Measurements from ENCODE around the gene EFNA5. TPM values are rescaled to one million over a fixed set of nuclear protein-coding genes. Genes with fewer than 3 reads are reported as not detected.
A peak's percentile ranks its signal among the peaks of the same experiment; 100 is the strongest.

The EFNA5 gene
- total RNA-seq, 2 donors from 2014 or later, result 6.0 to 13.5 TPM

- Histone ChIP-seq H3K36me3 (no peaks in the 10 kb centered on the region), H3K27ac (peak overlapping the region; percentile 69), H3K27me3 (replicated peaks; ENCODE audit: insufficient read depth) (no peaks in the 10 kb centered on the region), H3K4me3 (no peak overlapping the region), H3K4me1 (ENCODE audit: control insufficient read depth in 1 of 2, low read depth in 2 of 2) (peaks cover 31 to 43% of the 10 kb centered on the region in 2 donors), H3K9me3 (no peaks in the 10 kb centered on the region)
- DNase-seq (ENCODE audit: low spot score) (no peak), ATAC-seq (ENCODE audit: insufficient number of reproducible peaks, low FRiP score, low read depth) (no peak)
- TF ChIP-seq CTCF (IDR thresholded peaks at IDR 0.05), result no peak
Observed at GRCh38 chr5:107470295-107470582, 200.5 kb downstream of the EFNA5 start.

- H3K4me3 ChIP-seq, result no peak overlapping the region
- no peaks in the 10 kb centered on the region for H3K36me3 ChIP-seq
- ATAC-seq (ENCODE audit: insufficient number of reproducible peaks, low FRiP score, low read depth) (peak; percentile 66), DNase-seq (ENCODE audit: low spot score) (no peak)
- no peaks in the 10 kb centered on the region for H3K27me3 ChIP-seq (replicated peaks; ENCODE audit: insufficient read depth)
- peaks cover 31 to 43% of the 10 kb centered on the region in 2 donors for H3K4me1 ChIP-seq (ENCODE audit: control insufficient read depth in 1 of 2, low read depth in 2 of 2)
- H3K9me3 ChIP-seq, result no peaks in the 10 kb centered on the region
- TF ChIP-seq CTCF (IDR thresholded peaks at IDR 0.05), result no peak
- peak overlapping the region; percentile 69 for H3K27ac ChIP-seq
Observed at GRCh38 chr5:107469485-107470294, 201.0 kb downstream of the EFNA5 start.

GRCh38 chr5:107469064-107469463 is 201.7 kb downstream of the EFNA5 start:
- DNase-seq (ENCODE audit: low spot score), result no peak
- peak overlapping the region; percentile 69 for H3K27ac ChIP-seq
- H3K9me3 ChIP-seq, result no peaks in the 10 kb centered on the region
- no peak for ATAC-seq (ENCODE audit: insufficient number of reproducible peaks, low FRiP score, low read depth)
- H3K4me1 ChIP-seq (ENCODE audit: control insufficient read depth in 1 of 2, low read depth in 2 of 2), result peaks cover 31 to 43% of the 10 kb centered on the region in 2 donors
- H3K36me3 ChIP-seq, result no peaks in the 10 kb centered on the region
- H3K4me3 ChIP-seq, result no peak overlapping the region
- no peaks in the 10 kb centered on the region for H3K27me3 ChIP-seq (replicated peaks; ENCODE audit: insufficient read depth)
- no peak for TF ChIP-seq CTCF (IDR thresholded peaks at IDR 0.05)

- ATAC-seq (ENCODE audit: insufficient number of reproducible peaks, low FRiP score, low read depth) (no peak), DNase-seq (ENCODE audit: low spot score) (no peak)
- H3K27me3 ChIP-seq (replicated peaks; ENCODE audit: insufficient read depth), result no peaks in the 10 kb centered on the region
- no peaks in the 10 kb centered on the region for H3K9me3 ChIP-seq
- peak overlapping the region; percentile 69 for H3K27ac ChIP-seq
- H3K4me1 ChIP-seq (ENCODE audit: control insufficient read depth in 1 of 2, low read depth in 2 of 2), result peaks cover 31 to 43% of the 10 kb centered on the region in 2 donors
- no peaks in the 10 kb centered on the region for H3K36me3 ChIP-seq
- no peak overlapping the region for H3K4me3 ChIP-seq
- TF ChIP-seq CTCF (IDR thresholded peaks at IDR 0.05), result no peak
Observed at GRCh38 chr5:107468276-107468675, 202.5 kb downstream of the EFNA5 start.

- TF ChIP-seq CTCF (IDR thresholded peaks at IDR 0.05), result no peak
- Histone ChIP-seq H3K4me3 (no peak overlapping the region), H3K36me3 (no peaks in the 10 kb centered on the region), H3K4me1 (ENCODE audit: control insufficient read depth in 1 of 2, low read depth in 2 of 2) (peaks cover 31 to 43% of the 10 kb centered on the region in 2 donors), H3K27ac (peak overlapping the region in 1 of 2 donors; percentile 69), H3K27me3 (replicated peaks; ENCODE audit: insufficient read depth) (no peaks in the 10 kb centered on the region), H3K9me3 (no peaks in the 10 kb centered on the region)
- DNase-seq (ENCODE audit: low spot score), result no peak
- ATAC-seq (ENCODE audit: insufficient number of reproducible peaks, low FRiP score, low read depth), result no peak
Observed at GRCh38 chr5:107467137-107467932, 203.4 kb downstream of the EFNA5 start.
